Esophagus squamous epithelium (tissue), 5 donors: ENCODE measurements around the gene ANKRD13C. TPM values are rescaled to one million over a fixed set of nuclear protein-coding genes. Genes with fewer than 3 reads are reported as not detected.
A peak's percentile ranks its signal among the peaks of the same experiment; 100 is the strongest.
"Not testable (repeated sequence)": the region's sequence is repeated elsewhere in the genome, so short reads cannot be mapped to it uniquely, and the experiment has no call there.

Experiments
- DNase-seq: peaks from one replicate; lab custom pipeline; 2025; lab: John Stamatoyannopoulos, UW
- H3K27ac ChIP-seq, 4 donors: fragments of 200-600 bp; sonication (generic); one replicate each; pipeline ENCODE4 v1.5.1; 2016 to 2019; ENCODE audit warnings: mild to moderate bottlenecking in 1 of 4
- H3K27me3 ChIP-seq, 4 donors: fragments of 200-600 bp; sonication (generic); 1 replicate in 3 of 4; 2 replicates in 1 of 4; pipeline versions ENCODE4 v1.5.1 to v1.6.0; 2017 to 2021; ENCODE audit warnings: antibody characterized with exemption in 1 of 4
- H3K36me3 ChIP-seq, 3 donors: fragments of 200-600 bp; sonication (generic); one replicate each; pipeline ENCODE4 v1.5.1; 2016 to 2019
- H3K4me1 ChIP-seq, 3 donors: fragments of 200-600 bp; sonication (generic); one replicate each; pipeline ENCODE4 v1.5.1; 2017 to 2019
- H3K4me3 ChIP-seq, 4 donors: fragments of 200-600 bp; sonication (generic); 1 replicate in 3 of 4; 2 replicates in 1 of 4; pipeline ENCODE4 v1.5.1; 2016 to 2019; ENCODE audit warnings: mild to moderate bottlenecking in 2 of 4, moderate library complexity in 1 of 4
- H3K9me3 ChIP-seq, 3 donors: fragments of 200-600 bp; sonication (generic); one replicate each; pipeline ENCODE4 v1.5.1; 2016 to 2019
- POLR2A ChIP-seq, 4 donors: fragments of 450-650 bp; IDR thresholded peaks; one replicate each; pipeline ENCODE4 v1.6.1; 2017; ENCODE audit warnings: antibody characterized with exemption in 4 of 4, mild to moderate bottlenecking in 4 of 4, moderate library complexity in 3 of 4
- WGBS, 2 donors: methylation state at CpG; one replicate each; pipeline ENCODE4 v1.1.5; 2018; 5-methylcytosine and 5-hydroxymethylcytosine counted together
- intact Hi-C: fragments of 100-400 bp; cut with DNase I; formaldehyde crosslinking; loops from one replicate; pipeline ENCODE4 v1.15.0; 2022
- total RNA-seq, 4 donors: library from RNA; depleted of rRNA; stranded (reverse); fragments of >200 nt; gene quantifications; one replicate each; pipeline ENCODE4 v1.1.0, GENCODE V29; 2016
- TF ChIP-seq, protein P1 (sequence below), 6 experiments: fragments of 450-650 bp in 4 of 6; fragments of 200-600 bp in 2 of 6; sonication (generic) in 2 of 6; IDR thresholded peaks; one replicate each; pipeline ENCODE4 v1.5.1; 2016 to 2019; ENCODE audit warnings: antibody characterized with exemption in 6 of 6, mild to moderate bottlenecking in 4 of 6, moderate library complexity in 4 of 6
- donor health status: DM: yes; HTN: yes; CAD: no.

ANKRD13C gene
- total RNA-seq, 4 donors from 2014 or later: 17.2 to 23.3 (median 17.4) TPM

DNA sequence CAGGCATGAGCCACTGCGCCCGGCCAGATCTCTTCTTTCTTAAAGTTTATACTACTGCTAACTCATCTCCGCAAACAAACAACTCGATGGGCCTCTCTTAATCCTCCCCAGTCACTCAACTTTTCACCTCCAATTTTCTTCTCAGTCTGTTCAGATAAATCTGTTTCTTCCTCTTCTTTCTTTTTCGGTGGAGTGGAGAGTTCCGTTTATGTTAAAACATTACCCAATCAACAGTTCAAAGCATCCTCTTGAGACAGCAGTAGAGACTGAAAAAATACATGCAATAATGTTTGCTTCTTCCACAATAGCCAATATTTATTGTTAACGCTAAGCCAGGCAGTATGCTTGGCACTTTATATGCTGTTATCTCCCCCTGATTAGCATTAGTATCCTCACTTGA, 1.4 kb upstream of the ANKRD13C start:
- TF ChIP-seq, protein P1, sequence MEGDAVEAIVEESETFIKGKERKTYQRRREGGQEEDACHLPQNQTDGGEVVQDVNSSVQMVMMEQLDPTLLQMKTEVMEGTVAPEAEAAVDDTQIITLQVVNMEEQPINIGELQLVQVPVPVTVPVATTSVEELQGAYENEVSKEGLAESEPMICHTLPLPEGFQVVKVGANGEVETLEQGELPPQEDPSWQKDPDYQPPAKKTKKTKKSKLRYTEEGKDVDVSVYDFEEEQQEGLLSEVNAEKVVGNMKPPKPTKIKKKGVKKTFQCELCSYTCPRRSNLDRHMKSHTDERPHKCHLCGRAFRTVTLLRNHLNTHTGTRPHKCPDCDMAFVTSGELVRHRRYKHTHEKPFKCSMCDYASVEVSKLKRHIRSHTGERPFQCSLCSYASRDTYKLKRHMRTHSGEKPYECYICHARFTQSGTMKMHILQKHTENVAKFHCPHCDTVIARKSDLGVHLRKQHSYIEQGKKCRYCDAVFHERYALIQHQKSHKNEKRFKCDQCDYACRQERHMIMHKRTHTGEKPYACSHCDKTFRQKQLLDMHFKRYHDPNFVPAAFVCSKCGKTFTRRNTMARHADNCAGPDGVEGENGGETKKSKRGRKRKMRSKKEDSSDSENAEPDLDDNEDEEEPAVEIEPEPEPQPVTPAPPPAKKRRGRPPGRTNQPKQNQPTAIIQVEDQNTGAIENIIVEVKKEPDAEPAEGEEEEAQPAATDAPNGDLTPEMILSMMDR (IDR thresholded peaks at IDR 0.05): no peak
- no peak for TF ChIP-seq POLR2A (IDR thresholded peaks at IDR 0.05)
- Histone ChIP-seq H3K9me3 (no peaks in the 10 kb centered on the region), H3K27me3 (no peaks in the 10 kb centered on the region), H3K27ac (peak overlapping the region in 2 of 4 donors; percentile 95 to 98), H3K4me3 (peak overlapping the region in 1 of 4 donors; percentile 86), H3K4me1 (peaks cover 7 to 44% (median 26%) of the 10 kb centered on the region in 3 donors), H3K36me3 (peaks cover 0 to 3% (median 0%) of the 10 kb centered on the region in 3 donors)
- intact Hi-C loops: loop anchor here (10.0 kb wide), 1 partner anchor 59 kb away; the partner anchor contains the start of gene CTH
- DNase-seq: no peak
- 65 to 70% methylated on average over 7 of the region's 7 CpGs for WGBS, 2 donors

DNA sequence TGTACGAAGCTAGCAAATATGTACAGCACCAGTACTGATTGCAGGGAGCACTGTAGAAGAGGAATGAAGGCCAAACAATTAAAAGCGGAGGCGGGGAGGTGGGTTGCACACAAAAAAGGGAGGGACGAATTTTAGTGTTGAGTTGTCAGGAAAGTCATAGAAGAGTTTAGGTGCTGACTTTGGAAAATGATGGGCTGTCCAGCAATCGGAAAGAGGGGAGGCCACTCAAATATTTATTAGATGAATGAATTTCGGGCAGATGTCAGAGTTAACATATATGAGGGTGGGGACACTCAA, 537 bp upstream of the ANKRD13C start:
- peaks cover 7 to 53% (median 26%) of the 10 kb centered on the region in 3 donors for H3K4me1 ChIP-seq

DNA sequence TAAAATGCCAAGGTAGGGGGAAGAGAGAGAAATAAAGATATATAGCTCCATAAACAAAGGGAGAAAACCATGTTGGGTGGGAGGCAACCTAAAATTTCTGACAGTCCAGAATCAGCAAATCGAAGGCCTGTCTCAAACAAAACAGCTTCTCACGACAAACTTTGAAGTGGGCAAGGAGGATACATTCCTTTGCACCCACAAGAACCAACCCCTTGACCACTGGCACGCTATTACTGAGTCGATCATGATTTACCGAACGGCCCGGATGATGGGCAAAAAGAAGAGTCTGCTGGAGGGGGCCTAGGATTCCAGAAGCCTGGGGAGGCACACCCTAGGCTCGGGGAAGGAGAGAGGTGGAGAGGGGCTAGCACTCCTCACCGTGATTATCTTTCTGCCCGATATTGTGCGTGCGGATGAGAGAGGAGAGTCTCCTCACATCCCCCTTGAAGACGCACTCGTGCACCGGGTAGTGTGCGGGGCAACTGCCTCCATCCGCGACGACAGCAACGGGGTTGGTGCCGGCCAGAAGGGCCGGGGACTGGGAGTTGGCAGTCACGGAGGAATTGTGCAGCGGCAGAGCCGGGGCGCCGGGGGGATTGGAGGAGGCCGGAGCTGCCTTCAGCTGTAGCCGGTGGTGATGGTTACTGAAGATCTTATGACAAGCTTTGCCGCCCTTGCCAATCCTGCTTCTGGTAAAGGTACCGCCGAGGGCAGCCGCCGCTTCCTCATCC, 756 bp downstream of the ANKRD13C start:
- peaks cover 7 to 66% (median 26%) of the 10 kb centered on the region in 3 donors for H3K4me1 ChIP-seq
- H3K4me3 ChIP-seq: peak overlapping the region; percentile 72 to 94 (median 80)
- no peak for DNase-seq
- H3K36me3 ChIP-seq: peaks cover 0 to 6% (median 0%) of the 10 kb centered on the region in 3 donors
- TF ChIP-seq, protein P1 (IDR thresholded peaks at IDR 0.05): no peak
- TF ChIP-seq POLR2A (IDR thresholded peaks at IDR 0.05): no peak
- intact Hi-C loops: loop anchor here (10.0 kb wide), 1 partner anchor 61 kb away; the partner anchor contains the start of gene CTH
- WGBS, 2 donors: 0 to 1% methylated on average over 10 to 22 of the region's 34 CpGs
- H3K9me3 ChIP-seq: no peaks in the 10 kb centered on the region
- no peaks in the 10 kb centered on the region for H3K27me3 ChIP-seq
- peak overlapping the region; percentile 91 to 98 (median 95) for H3K27ac ChIP-seq

More for the DNA sequence above, 537 bp upstream of the ANKRD13C start:
- DNase-seq: no peak
- TF ChIP-seq, protein P1 (IDR thresholded peaks at IDR 0.05): no peak
- TF ChIP-seq POLR2A (IDR thresholded peaks at IDR 0.05): no peak
- H3K36me3 ChIP-seq: peaks cover 0 to 6% (median 0%) of the 10 kb centered on the region in 3 donors
- 47 to 59% methylated on average over 6 of the region's 6 CpGs for WGBS, 2 donors
- no peaks in the 10 kb centered on the region for H3K9me3 ChIP-seq
- no peaks in the 10 kb centered on the region for H3K27me3 ChIP-seq
- intact Hi-C loops: loop anchor here (10.0 kb wide), 1 partner anchor 60 kb away; the partner anchor contains the start of gene CTH
- H3K27ac ChIP-seq: peak overlapping the region; percentile 91 to 98 (median 95)
- peak overlapping the region; percentile 72 to 94 (median 80) for H3K4me3 ChIP-seq

DNA sequence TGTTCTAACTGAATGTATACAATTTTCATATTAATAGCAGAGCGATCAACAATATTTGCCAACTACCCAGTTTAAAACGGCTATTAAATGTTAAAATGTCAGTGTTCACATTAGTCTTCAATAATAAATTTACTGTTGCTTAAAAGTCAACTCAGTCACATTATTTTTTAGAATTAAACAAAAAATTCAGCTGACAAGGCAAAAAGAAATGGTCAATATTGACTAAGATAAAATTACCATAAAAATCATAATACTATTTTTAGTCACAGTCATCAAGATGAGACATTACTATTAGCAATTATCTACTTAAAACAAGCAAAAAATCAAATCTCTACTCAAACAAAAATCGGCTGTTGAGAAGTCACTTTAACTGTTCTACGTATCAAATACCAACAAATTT, 1.5 kb downstream of the ANKRD13C start:
- peak overlapping the region; percentile 72 to 94 (median 80) for H3K4me3 ChIP-seq
- WGBS, 2 donors: 31 to 34% methylated on average over 4 of the region's 4 CpGs

DNA sequence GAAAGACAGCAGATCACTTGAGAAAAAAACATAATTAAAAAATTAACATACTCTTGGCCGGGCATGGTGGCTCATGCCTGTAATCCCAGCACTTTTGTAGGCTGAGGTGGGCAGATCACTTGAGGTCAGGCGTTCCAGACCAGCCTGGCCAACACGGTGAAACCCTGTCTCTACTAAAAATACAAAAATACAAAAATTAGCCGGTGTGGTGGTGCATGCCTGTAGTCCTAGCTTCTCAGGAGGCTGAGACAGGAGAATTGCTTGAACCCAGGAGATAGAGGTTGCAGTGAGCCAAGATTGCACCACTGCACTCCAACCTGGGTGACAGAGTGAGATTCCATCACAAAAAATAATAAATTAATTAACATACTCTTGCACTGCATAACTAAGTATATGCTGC, 4.7 kb downstream of the ANKRD13C start:
- H3K4me1 ChIP-seq: peaks cover 7 to 63% (median 19%) of the 10 kb centered on the region in 3 donors
- H3K9me3 ChIP-seq, H3K36me3 ChIP-seq, H3K4me3 ChIP-seq, H3K27me3 ChIP-seq, H3K27ac ChIP-seq, DNase-seq: not testable (repeated sequence)
- intact Hi-C loops: loop anchor here (10.0 kb wide), 1 partner anchor 65 kb away; the partner anchor contains the start of gene CTH
- 79 to 88% methylated on average over 4 of the region's 4 CpGs for WGBS, 2 donors

More for the DNA sequence above, 1.5 kb downstream of the ANKRD13C start:
- Histone ChIP-seq H3K27me3 (no peaks in the 10 kb centered on the region), H3K9me3 (no peaks in the 10 kb centered on the region), H3K36me3 (peaks cover 0 to 6% (median 0%) of the 10 kb centered on the region in 3 donors), H3K27ac (peak overlapping the region in 3 of 4 donors; percentile 91 to 98 (median 95)), H3K4me1 (peaks cover 7 to 73% (median 26%) of the 10 kb centered on the region in 3 donors)
- TF ChIP-seq POLR2A (IDR thresholded peaks at IDR 0.05): no peak
- TF ChIP-seq, protein P1 (IDR thresholded peaks at IDR 0.05): no peak
- intact Hi-C loops: loop anchor here (10.0 kb wide), 1 partner anchor 62 kb away; the partner anchor contains the start of gene CTH
- no peak for DNase-seq
